OCI-LY7 (cell line): ENCODE data around the gene MAP3K2. TPM values are rescaled to one million over a fixed set of nuclear protein-coding genes. Genes with fewer than 3 reads are reported as not detected.

Source experiments
- BruUV-seq: library from RNA; stranded (reverse); fragments of 400-500 nt; replicated peaks from 2 replicates; lab custom pipeline; 2021; lab: Mats Ljungman, UMichigan
- CTCF ChIA-PET: fragments of 300-600 bp; sonication (Branson Sonifier 250); formaldehyde crosslinking; loops from one replicate; lab custom pipeline; 2022; ENCODE audit warnings: antibody characterized with exemption; ENCODE audit not compliant: unreplicated experiment; lab: Charles Lee
- POLR2A ChIA-PET: fragments of 300-600 bp; sonication (Branson Sonifier 250); formaldehyde crosslinking; loops from one replicate; lab custom pipeline; 2022; ENCODE audit warnings: antibody characterized with exemption; lab: Charles Lee
- DNase-seq: peaks from one replicate; pipeline ENCODE4 v3.0.0-alpha.2; 2015; ENCODE audit warnings: low spot score
- H2AFZ ChIP-seq: fragments of 200-600 bp; sonication (generic), shearing (Covaris generic); 2 replicates; pipeline ENCODE4 v1.6.1; 2014; ENCODE audit warnings: mild to moderate bottlenecking, antibody characterized with exemption, low read length, moderate library complexity
- H3K27ac ChIP-seq: fragments of 200-600 bp; sonication (generic); 2 replicates; pipeline ENCODE4 v1.5.1; 2014; ENCODE audit warnings: mixed run types, low read depth, mild to moderate bottlenecking, moderate library complexity, low read length, inconsistent platforms; ENCODE audit not compliant: poor library complexity, severe bottlenecking
- H3K36me3 ChIP-seq: fragments of 200-600 bp; sonication (generic); 2 replicates; pipeline ENCODE4 v1.6.1; 2014; ENCODE audit warnings: mild to moderate bottlenecking, antibody characterized with exemption, low read length, moderate library complexity, mixed read lengths; ENCODE audit not compliant: insufficient read depth
- H3K4me1 ChIP-seq: fragments of 200-600 bp; sonication (generic); 2 replicates; pipeline ENCODE4 v1.5.1; 2014; ENCODE audit warnings: mild to moderate bottlenecking, low read length; ENCODE audit not compliant: insufficient read depth, poor library complexity, severe bottlenecking
- H3K4me2 ChIP-seq: fragments of 200-600 bp; sonication (generic); 2 replicates; pipeline ENCODE4 v1.6.1; 2014; ENCODE audit warnings: mild to moderate bottlenecking, low read length
- H3K4me3 ChIP-seq: fragments of 200-600 bp; sonication (generic); 2 replicates; pipeline ENCODE4 v1.5.1; 2014; ENCODE audit warnings: mild to moderate bottlenecking, low read depth, low read length; ENCODE audit not compliant: poor library complexity, severe bottlenecking
- H3K79me2 ChIP-seq: fragments of 200-600 bp; sonication (generic); 2 replicates; pipeline ENCODE4 v1.6.1; 2016; ENCODE audit warnings: low read depth, mild to moderate bottlenecking, low read length, moderate library complexity, mixed read lengths; ENCODE audit not compliant: insufficient read depth
- H3K9me2 ChIP-seq: fragments of 200-600 bp; sonication (generic); 2 replicates; pipeline ENCODE4 v1.6.1; 2016; ENCODE audit warnings: mild to moderate bottlenecking, low read length, mixed read lengths; ENCODE audit not compliant: insufficient read depth
- H3K9me3 ChIP-seq: fragments of 200-600 bp; sonication (generic); 2 replicates; pipeline ENCODE4 v1.6.1; 2014; ENCODE audit warnings: mild to moderate bottlenecking, mixed run types, low read length, mixed read lengths
- H4K20me1 ChIP-seq: fragments of 200-600 bp; sonication (generic); 2 replicates; pipeline ENCODE4 v1.6.1; 2014; ENCODE audit warnings: mild to moderate bottlenecking, antibody characterized with exemption, low read length, moderate library complexity, mixed read lengths; ENCODE audit not compliant: insufficient read depth
- EZH2phosphoT487 ChIP-seq: fragments of 200-600 bp; sonication (generic); IDR thresholded peaks from 2 replicates; pipeline ENCODE4 v1.6.1; 2018; ENCODE audit warnings: low read depth, borderline replicate concordance, mild to moderate bottlenecking, mixed run types, antibody characterized with exemption, low read length, moderate library complexity, mixed read lengths
- intact Hi-C: fragments of 100-400 bp; cut with micrococcal nuclease; formaldehyde crosslinking; loops from one replicate; pipeline ENCODE4 v1.10.0; 2022; ENCODE audit not compliant: unreplicated experiment
- microRNA-seq: library from miRNA; unstranded; fragments of <30 nt; microRNA quantifications from one replicate; pipeline ENCODE4 v1.2.0, GENCODE V29; 2022; ENCODE audit warnings: borderline replicate concordance
- small RNA-seq: library from RNA; depleted of rRNA; stranded (forward); fragments of <200 nt; gene quantifications from one replicate; pipeline ENCODE3, GENCODE V24; 2014
- total RNA-seq, 2 experiments: library from RNA; depleted of rRNA in 1 of 2; stranded (reverse); fragments of >200 nt in 1 of 2; shearing (Covaris generic) in 1 of 2; gene quantifications; 2 replicates each; pipeline ENCODE4 v1.2.3, GENCODE V29; 2014 to 2022
- TF ChIP-seq, protein P1 (sequence below): fragments of 200-600 bp; sonication (generic); conservative IDR thresholded peaks from 2 replicates; pipeline ENCODE4 v1.5.1; 2014; ENCODE audit warnings: mild to moderate bottlenecking, antibody characterized with exemption, low read length, moderate library complexity, mixed read lengths

The MAP3K2 gene
- total RNA-seq, 2 experiments from 2014 or later: 33.2 to 52.5 TPM

DNA sequence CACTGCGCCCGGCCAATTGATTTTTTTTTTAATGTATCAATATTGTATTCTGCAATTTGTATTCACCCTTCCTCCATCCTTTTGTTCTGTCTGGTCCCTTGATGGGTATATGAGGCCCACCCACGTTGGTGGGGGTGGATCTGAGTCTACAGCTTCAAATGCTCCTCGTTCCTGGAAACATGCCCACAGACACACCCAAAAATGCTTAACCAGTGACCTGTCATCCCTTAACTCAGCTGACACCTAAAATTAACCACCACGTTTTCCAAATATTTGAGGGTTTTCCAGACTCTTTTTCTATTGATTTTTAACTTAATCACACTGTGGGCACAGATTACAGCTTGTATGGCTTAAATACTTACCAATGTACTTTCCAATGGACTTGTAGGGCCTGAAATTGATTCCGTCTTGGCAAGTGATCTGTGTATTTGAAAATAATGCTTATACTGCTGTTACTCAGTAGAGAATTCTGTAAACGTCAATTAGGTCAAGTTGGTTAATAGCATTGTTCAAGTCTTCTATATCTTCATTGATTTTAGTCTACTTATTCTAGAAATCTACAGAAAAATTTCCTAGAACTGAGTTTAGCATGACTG is 133.3 kb downstream of the MAP3K2 start:
- Histone ChIP-seq H3K79me2 (no peaks in the 10 kb centered on the region), H3K4me3 (no peak overlapping the region), H4K20me1 (no peaks in the 10 kb centered on the region), H3K36me3 (peaks cover 31% of the 10 kb centered on the region), H3K9me3 (no peaks in the 10 kb centered on the region), H3K27ac (no peak overlapping the region), H3K4me1 (no peaks in the 10 kb centered on the region), H2AFZ (no peak overlapping the region), H3K4me2 (no peak overlapping the region), H3K9me2 (no peaks in the 10 kb centered on the region)
- ChIA-PET CTCF (no interaction called here), POLR2A (no interaction called here)
- intact Hi-C loops: no loop called here
- no peak for DNase-seq
- TF ChIP-seq, protein P1, sequence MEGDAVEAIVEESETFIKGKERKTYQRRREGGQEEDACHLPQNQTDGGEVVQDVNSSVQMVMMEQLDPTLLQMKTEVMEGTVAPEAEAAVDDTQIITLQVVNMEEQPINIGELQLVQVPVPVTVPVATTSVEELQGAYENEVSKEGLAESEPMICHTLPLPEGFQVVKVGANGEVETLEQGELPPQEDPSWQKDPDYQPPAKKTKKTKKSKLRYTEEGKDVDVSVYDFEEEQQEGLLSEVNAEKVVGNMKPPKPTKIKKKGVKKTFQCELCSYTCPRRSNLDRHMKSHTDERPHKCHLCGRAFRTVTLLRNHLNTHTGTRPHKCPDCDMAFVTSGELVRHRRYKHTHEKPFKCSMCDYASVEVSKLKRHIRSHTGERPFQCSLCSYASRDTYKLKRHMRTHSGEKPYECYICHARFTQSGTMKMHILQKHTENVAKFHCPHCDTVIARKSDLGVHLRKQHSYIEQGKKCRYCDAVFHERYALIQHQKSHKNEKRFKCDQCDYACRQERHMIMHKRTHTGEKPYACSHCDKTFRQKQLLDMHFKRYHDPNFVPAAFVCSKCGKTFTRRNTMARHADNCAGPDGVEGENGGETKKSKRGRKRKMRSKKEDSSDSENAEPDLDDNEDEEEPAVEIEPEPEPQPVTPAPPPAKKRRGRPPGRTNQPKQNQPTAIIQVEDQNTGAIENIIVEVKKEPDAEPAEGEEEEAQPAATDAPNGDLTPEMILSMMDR: no peak
- TF ChIP-seq EZH2phosphoT487: no peak
- BruUV-seq: no TSS peak

Small RNAs within 50 kb of the gene (microRNA-seq; reads per million reads assigned to microRNA genes)
- gene MIR4783: not detected

Small RNAs within 50 kb of the gene (small RNA-seq; reads per million reads assigned to genes)
- not detected for gene MIR4783
- not detected for gene RNU6-1147P

Other genes starting within 250 kb of the MAP3K2 start
- gene CYP27C1, start 167.7 kb downstream of the MAP3K2 start, total RNA-seq (2014; rRNA removed; shearing (Covaris generic)): not detected in 2 replicates
- not detected in 2 replicates for gene CYP27C1, start 167.7 kb downstream of the MAP3K2 start, total RNA-seq (2022)
- 35.1 and 41.9 TPM in 2 replicates for gene ERCC3, start 93.8 kb downstream of the MAP3K2 start, total RNA-seq (2014; rRNA removed; shearing (Covaris generic))
- 58.3 and 58.4 TPM in 2 replicates for gene ERCC3, start 93.8 kb downstream of the MAP3K2 start, total RNA-seq (2022)
- 0.41 TPM in 1 of 2 replicates, not detected in the other for gene PROC, start 30.5 kb upstream of the MAP3K2 start, total RNA-seq (2014; rRNA removed; shearing (Covaris generic))
- gene PROC, start 30.5 kb upstream of the MAP3K2 start, total RNA-seq (2022): 0.59 TPM in 1 of 2 replicates, not detected in the other
- gene IWS1, start 138.5 kb upstream of the MAP3K2 start, total RNA-seq (2014; rRNA removed; shearing (Covaris generic)): 49.2 and 70.4 TPM in 2 replicates
- 56.5 and 56.9 TPM in 2 replicates for gene IWS1, start 138.5 kb upstream of the MAP3K2 start, total RNA-seq (2022)
- not detected in 2 replicates for gene MYO7B, start 147.7 kb upstream of the MAP3K2 start, total RNA-seq (2014; rRNA removed; shearing (Covaris generic))
- 3.3 and 3.7 TPM in 2 replicates for gene MYO7B, start 147.7 kb upstream of the MAP3K2 start, total RNA-seq (2022)